Measurements from ENCODE around the gene PTPRD.

PTPRD gene

GRCh38 chr9:8826281-8826680, 1786.5 kb downstream of the PTPRD start:
- DNase-seq (ENCODE audit: low spot score): no peak
- in situ Hi-C loops (cut with MboI; ENCODE audit: low pct_unique_long_range_greater_than_20kb, low sequenced_read_pairs, unreplicated experiment): no loop called here
- no peak for TF ChIP-seq CTCF (IDR thresholded peaks at IDR 0.05; ENCODE audit: extremely low read depth, insufficient read depth, missing control alignments)

- in situ Hi-C loops (cut with MboI; ENCODE audit: low pct_unique_long_range_greater_than_20kb, low sequenced_read_pairs, unreplicated experiment): no loop called here
- DNase-seq (ENCODE audit: low spot score): no peak
- TF ChIP-seq CTCF (IDR thresholded peaks at IDR 0.05; ENCODE audit: extremely low read depth, insufficient read depth, missing control alignments): no peak
Observed at GRCh38 chr9:8825585-8826147, 1787.1 kb downstream of the PTPRD start.

GRCh38 chr9:8823131-8823895, 1789.5 kb downstream of the PTPRD start:
- in situ Hi-C loops (cut with MboI; ENCODE audit: low pct_unique_long_range_greater_than_20kb, low sequenced_read_pairs, unreplicated experiment): no loop called here
- TF ChIP-seq CTCF (IDR thresholded peaks at IDR 0.05; ENCODE audit: extremely low read depth, insufficient read depth, missing control alignments): no peak
- DNase-seq (ENCODE audit: low spot score): no peak

- in situ Hi-C loops (cut with MboI; ENCODE audit: low pct_unique_long_range_greater_than_20kb, low sequenced_read_pairs, unreplicated experiment): no loop called here
- no peak for TF ChIP-seq CTCF (IDR thresholded peaks at IDR 0.05; ENCODE audit: extremely low read depth, insufficient read depth, missing control alignments)
- DNase-seq (ENCODE audit: low spot score): no peak
Observed at GRCh38 chr9:8822667-8823025, 1790.2 kb downstream of the PTPRD start.

GRCh38 chr9:8821910-8822666, 1790.7 kb downstream of the PTPRD start:
- DNase-seq (ENCODE audit: low spot score): no peak
- in situ Hi-C loops (cut with MboI; ENCODE audit: low pct_unique_long_range_greater_than_20kb, low sequenced_read_pairs, unreplicated experiment): no loop called here
- no peak for TF ChIP-seq CTCF (IDR thresholded peaks at IDR 0.05; ENCODE audit: extremely low read depth, insufficient read depth, missing control alignments)

GRCh38 chr9:8817335-8817734, 1795.5 kb downstream of the PTPRD start:
- DNase-seq (ENCODE audit: low spot score): no peak
- in situ Hi-C loops (cut with MboI; ENCODE audit: low pct_unique_long_range_greater_than_20kb, low sequenced_read_pairs, unreplicated experiment): no loop called here
- TF ChIP-seq CTCF (IDR thresholded peaks at IDR 0.05; ENCODE audit: extremely low read depth, insufficient read depth, missing control alignments): no peak

Measured in GM13977 (cell line).